ENCODE measurements around the gene ZNF827.

Gene ZNF827

GRCh38 chr4:145782756-145783155 lies 155.9 kb downstream of the ZNF827 start:
- Histone ChIP-seq H4K20me1 (ENCODE audit: control insufficient read depth, insufficient read depth, low read depth, low read length) (no peaks in the 10 kb centered on the region), H3K9me2 (replicated peaks; ENCODE audit: control insufficient read depth, low read length) (no peaks in the 10 kb centered on the region), H3F3A (ENCODE audit: control insufficient read depth, insufficient read depth) (no peaks in the 10 kb centered on the region), H3K9me3 (ENCODE audit: control insufficient read depth, insufficient read depth, low read length) (no peaks in the 10 kb centered on the region), H3K4me3 (ENCODE audit: low read length) (no peak overlapping the region), H3K4me1 (ENCODE audit: control insufficient read depth, low read length) (no peaks in the 10 kb centered on the region), H3K27me3 (ENCODE audit: control insufficient read depth, low read length) (no peaks in the 10 kb centered on the region), H3K27ac (ENCODE audit: low read depth, low read length) (no peak overlapping the region), H3K79me2 (ENCODE audit: control insufficient read depth, low read length) (no peaks in the 10 kb centered on the region), H3K36me3 (ENCODE audit: control insufficient read depth, low read length) (peaks cover 14% of the 10 kb centered on the region), H3K4me2 (ENCODE audit: low read length) (no peak overlapping the region)
- TF ChIP-seq, protein P1, sequence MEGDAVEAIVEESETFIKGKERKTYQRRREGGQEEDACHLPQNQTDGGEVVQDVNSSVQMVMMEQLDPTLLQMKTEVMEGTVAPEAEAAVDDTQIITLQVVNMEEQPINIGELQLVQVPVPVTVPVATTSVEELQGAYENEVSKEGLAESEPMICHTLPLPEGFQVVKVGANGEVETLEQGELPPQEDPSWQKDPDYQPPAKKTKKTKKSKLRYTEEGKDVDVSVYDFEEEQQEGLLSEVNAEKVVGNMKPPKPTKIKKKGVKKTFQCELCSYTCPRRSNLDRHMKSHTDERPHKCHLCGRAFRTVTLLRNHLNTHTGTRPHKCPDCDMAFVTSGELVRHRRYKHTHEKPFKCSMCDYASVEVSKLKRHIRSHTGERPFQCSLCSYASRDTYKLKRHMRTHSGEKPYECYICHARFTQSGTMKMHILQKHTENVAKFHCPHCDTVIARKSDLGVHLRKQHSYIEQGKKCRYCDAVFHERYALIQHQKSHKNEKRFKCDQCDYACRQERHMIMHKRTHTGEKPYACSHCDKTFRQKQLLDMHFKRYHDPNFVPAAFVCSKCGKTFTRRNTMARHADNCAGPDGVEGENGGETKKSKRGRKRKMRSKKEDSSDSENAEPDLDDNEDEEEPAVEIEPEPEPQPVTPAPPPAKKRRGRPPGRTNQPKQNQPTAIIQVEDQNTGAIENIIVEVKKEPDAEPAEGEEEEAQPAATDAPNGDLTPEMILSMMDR (IDR thresholded peaks at IDR 0.05; ENCODE audit: low read depth, low read length, poor library complexity, severe bottlenecking), result no peak
- TF ChIP-seq EZH2phosphoT487 (IDR thresholded peaks at IDR 0.05; ENCODE audit: borderline replicate concordance, low read length), result no peak

DNA sequence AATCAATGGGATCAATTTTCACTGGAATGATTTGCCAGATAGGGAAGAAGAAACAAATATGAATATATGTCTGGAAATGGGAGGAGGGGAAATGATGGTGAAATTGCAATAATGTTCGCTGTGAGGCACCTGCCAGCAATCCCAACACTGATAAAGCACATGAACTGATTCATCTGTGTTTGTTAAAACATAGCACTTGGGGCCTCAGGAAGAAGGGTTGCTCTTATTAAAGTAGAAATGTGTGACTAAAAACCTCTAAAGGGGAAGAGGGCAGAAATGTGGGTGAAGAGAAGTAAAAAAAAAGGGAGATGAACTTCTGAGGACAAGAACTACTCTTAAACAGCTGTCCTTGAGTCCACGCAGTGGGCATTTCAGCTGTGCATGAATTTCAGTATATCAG lies 157.3 kb downstream of the ZNF827 start:
- no peak overlapping the region for H3K4me2 ChIP-seq (ENCODE audit: low read length)
- no peaks in the 10 kb centered on the region for H3K9me3 ChIP-seq (ENCODE audit: control insufficient read depth, insufficient read depth, low read length)
- H3K4me3 ChIP-seq (ENCODE audit: low read length), result no peak overlapping the region
- no peaks in the 10 kb centered on the region for H3K4me1 ChIP-seq (ENCODE audit: control insufficient read depth, low read length)
- H3K79me2 ChIP-seq (ENCODE audit: control insufficient read depth, low read length), result no peaks in the 10 kb centered on the region
- no peaks in the 10 kb centered on the region for H3K9me2 ChIP-seq (replicated peaks; ENCODE audit: control insufficient read depth, low read length)
- peaks cover 23% of the 10 kb centered on the region for H3K36me3 ChIP-seq (ENCODE audit: control insufficient read depth, low read length)
- H3K27me3 ChIP-seq (ENCODE audit: control insufficient read depth, low read length), result no peaks in the 10 kb centered on the region
- no peaks in the 10 kb centered on the region for H3F3A ChIP-seq (ENCODE audit: control insufficient read depth, insufficient read depth)
- TF ChIP-seq, protein P1 (IDR thresholded peaks at IDR 0.05; ENCODE audit: low read depth, low read length, poor library complexity, severe bottlenecking), result no peak
- no peak for TF ChIP-seq EZH2phosphoT487 (IDR thresholded peaks at IDR 0.05; ENCODE audit: borderline replicate concordance, low read length)
- H4K20me1 ChIP-seq (ENCODE audit: control insufficient read depth, insufficient read depth, low read depth, low read length), result no peaks in the 10 kb centered on the region
- H3K27ac ChIP-seq (ENCODE audit: low read depth, low read length), result no peak overlapping the region

DNA sequence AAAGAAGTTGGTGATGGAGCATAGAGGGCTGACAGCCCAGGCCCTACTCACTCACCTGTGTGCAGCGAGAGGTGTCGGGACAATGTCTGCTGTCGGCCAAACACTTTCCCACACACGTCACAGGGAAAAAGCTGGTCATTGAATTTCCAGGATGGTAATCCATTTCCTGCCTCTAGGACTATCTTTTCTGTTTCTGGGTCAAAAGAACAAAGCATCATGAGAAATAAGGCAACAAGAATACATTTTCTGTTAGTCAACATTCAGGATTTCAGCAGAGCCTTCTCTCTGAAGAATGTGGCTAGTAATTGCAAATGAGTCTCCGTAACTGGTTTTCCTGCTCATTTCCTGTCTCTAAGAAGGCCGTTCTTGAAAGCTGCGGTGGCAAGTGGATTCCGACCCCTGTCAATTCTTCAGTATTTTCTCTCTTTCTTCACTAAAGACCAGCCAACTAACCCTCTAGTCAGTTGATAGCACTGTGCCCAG lies 159.3 kb downstream of the ZNF827 start:
- Histone ChIP-seq H3K27ac (ENCODE audit: low read depth, low read length) (no peak overlapping the region), H3F3A (ENCODE audit: control insufficient read depth, insufficient read depth) (no peaks in the 10 kb centered on the region), H3K36me3 (ENCODE audit: control insufficient read depth, low read length) (peaks cover 40% of the 10 kb centered on the region), H3K79me2 (ENCODE audit: control insufficient read depth, low read length) (no peaks in the 10 kb centered on the region), H4K20me1 (ENCODE audit: control insufficient read depth, insufficient read depth, low read depth, low read length) (no peaks in the 10 kb centered on the region), H3K9me2 (replicated peaks; ENCODE audit: control insufficient read depth, low read length) (no peaks in the 10 kb centered on the region), H3K27me3 (ENCODE audit: control insufficient read depth, low read length) (no peaks in the 10 kb centered on the region), H3K4me3 (ENCODE audit: low read length) (no peak overlapping the region), H3K4me1 (ENCODE audit: control insufficient read depth, low read length) (no peaks in the 10 kb centered on the region), H3K4me2 (ENCODE audit: low read length) (no peak overlapping the region), H3K9me3 (ENCODE audit: control insufficient read depth, insufficient read depth, low read length) (no peaks in the 10 kb centered on the region)
- no peak for TF ChIP-seq EZH2phosphoT487 (IDR thresholded peaks at IDR 0.05; ENCODE audit: borderline replicate concordance, low read length)
- TF ChIP-seq, protein P1 (IDR thresholded peaks at IDR 0.05; ENCODE audit: low read depth, low read length, poor library complexity, severe bottlenecking), result no peak
